SKM-1 treated with dmso at 0.1 percent for 144 hours (cell line): ENCODE data around the gene CEMIP.

Experiments used
- DNase-seq: peaks from one replicate; lab custom pipeline; 2025; ENCODE audit not compliant: unreplicated experiment; lab: John Stamatoyannopoulos, UW

CEMIP gene

GRCh38 chr15:80998251-80998650, 219.1 kb downstream of the CEMIP start:
- DNase-seq, result no peak

GRCh38 chr15:80999623-81000036, 220.5 kb downstream of the CEMIP start:
- DNase-seq, result no peak

GRCh38 chr15:81000144-81000623, 221.0 kb downstream of the CEMIP start:
- DNase-seq, result no peak

GRCh38 chr15:81000624-81001151, 221.5 kb downstream of the CEMIP start, which contains the start of gene TLNRD1:
Gene TLNRD1 (plus strand): TSS chr15:81000923. CDS start chr15:81002272, 1,349 bp downstream.
- DNase-seq, result peak; percentile 90
